GM03348 (cell line): Measurements from ENCODE around the gene SNAPC2.
"Not testable (repeated sequence)": the region's sequence is repeated elsewhere in the genome, so short reads cannot be mapped to it uniquely, and the experiment has no call there.

ENCODE experiments used
- DNase-seq: peaks from one replicate; pipeline ENCODE4 v3.0.0; 2012; ENCODE audit warnings: low spot score

SNAPC2 gene

DNA sequence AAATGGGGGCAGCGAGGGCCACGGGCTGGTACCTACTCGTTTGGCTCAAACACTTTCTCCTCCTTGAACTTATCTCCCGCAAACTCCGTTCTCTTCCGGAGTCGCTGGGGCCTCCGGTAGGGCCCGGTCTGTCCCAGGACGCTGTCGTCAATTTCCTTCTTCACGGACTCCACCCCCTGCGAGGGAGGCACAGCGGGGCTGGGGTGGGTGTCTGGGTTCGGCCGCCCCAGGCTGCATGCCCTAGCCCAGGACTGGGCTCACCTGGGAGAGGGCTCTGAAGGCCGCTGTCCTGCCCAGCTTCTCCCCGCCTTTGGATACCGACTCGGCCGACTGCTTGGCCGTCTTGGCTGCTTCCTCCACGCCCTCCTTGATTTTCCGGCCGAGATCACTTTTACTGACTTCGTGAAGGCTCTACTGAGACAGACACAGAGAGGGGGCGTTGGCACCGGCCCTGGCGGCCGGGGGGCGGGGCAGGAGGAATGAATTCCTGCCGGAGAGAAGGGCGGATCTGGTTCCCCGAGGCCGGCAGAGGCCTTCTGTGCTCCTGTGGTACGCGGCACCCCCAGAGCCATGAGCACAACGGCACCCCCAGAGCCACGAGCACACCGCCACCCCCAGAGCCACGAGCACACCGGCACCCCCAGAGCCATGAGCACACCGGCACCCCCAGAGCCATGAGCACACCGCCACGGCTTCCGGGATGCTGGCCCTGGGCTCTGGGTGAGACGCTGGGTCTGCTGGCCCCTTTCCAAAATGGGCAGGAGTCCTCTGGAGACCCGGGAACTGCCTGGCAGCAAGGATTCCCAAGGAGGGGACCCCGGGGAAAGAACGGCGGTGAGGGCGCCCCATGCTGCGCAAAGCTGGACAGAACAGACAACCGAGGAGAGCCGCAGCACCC, 13.9 kb downstream of the SNAPC2 start:
- no peak for DNase-seq

DNA sequence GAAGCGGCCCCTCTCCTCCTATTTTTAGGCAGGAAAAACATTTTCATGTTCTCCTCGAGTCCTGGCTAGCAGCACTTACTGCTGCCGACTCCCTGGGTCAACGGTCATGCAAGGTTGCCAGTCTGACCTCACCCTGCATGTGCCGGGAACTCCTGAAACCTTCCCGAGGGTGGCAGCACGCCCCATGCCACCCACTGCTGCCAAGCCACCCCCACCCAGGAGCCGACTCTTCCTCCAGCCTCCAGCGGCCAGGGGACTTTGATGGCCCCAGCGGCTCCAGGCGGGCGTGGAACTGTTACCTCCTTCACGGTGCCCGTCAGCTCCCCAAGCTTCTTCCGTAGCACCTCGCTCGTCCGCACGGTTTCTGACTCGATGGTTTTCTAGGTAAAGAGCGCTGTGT, 14.6 kb downstream of the SNAPC2 start:
- DNase-seq: no peak

DNA sequence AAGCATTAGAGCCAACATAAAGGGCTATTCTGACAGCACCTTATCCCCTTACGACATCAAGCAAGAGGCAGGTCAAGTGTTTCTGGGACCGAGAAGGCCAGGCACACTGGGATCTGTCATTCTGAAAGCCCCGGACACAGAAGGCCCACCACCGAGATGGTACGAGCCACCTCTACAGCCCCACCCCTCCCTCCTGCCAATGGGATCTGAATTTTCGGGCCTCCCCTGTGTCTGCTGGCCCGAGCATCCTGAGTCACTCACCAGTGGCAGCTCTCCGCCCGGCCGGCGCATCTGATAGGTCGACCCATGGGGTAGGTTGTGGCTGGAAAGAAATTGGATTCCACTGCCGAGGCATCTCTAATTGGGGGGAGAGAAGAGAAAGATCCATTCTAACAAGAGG, 20.7 kb downstream of the SNAPC2 start:
- no peak for DNase-seq

DNA sequence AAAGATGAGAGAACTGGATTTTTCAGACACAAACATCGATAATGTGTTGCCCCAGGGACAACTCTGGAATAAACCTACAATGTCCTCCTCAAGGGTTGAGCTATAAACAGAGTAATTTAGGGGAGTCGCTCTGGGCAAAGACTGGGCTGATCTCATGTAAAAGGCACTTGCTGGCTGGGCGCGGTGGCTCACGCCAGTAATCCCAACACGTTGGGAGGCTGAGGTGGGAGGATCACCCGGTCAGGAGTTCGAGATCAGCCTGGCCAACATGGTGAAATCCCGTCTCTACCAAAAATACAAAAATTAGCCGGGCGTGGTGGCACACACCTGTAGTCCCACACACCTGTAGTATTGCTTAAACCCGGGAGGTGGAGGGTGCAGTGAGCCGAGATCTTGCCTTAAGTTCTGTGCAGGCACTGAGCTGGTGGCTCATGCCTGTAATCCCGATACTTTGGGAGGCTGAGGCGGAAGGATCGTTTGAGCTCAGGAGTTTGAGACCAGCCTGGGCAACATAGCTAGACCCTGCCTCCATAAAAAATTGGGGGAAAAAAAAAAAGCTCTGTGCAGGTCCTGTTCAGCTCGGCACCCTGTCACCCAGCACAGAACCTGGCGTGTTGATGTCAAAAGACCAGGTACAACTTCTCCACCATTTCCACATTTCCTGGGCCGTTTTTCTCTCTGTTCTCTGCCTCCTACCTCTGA, 21.9 kb downstream of the SNAPC2 start:
- no peak for DNase-seq

DNA sequence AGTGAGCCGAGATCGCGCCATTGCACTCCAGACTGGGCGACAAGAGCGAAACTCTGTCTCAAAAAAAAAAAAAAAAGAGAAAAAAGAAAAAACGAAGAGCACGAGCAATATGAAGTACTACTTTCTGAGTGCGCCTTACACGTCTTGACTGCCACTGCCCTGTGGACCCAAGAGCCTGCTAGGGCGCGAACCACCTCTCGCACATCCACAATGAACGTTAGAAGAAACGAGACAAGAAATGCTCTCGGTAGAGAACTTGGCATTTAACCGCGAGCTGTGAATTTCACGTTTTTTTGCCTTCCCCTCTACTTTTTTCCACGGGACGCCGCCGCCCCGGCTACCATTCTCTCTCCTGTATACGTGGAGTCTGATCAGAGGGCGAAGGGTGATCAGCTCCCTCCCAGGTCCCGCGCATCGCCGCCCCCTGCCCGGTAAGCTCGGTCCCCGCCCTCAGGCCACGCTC, 22.9 kb downstream of the SNAPC2 start:
- no peak for DNase-seq

DNA sequence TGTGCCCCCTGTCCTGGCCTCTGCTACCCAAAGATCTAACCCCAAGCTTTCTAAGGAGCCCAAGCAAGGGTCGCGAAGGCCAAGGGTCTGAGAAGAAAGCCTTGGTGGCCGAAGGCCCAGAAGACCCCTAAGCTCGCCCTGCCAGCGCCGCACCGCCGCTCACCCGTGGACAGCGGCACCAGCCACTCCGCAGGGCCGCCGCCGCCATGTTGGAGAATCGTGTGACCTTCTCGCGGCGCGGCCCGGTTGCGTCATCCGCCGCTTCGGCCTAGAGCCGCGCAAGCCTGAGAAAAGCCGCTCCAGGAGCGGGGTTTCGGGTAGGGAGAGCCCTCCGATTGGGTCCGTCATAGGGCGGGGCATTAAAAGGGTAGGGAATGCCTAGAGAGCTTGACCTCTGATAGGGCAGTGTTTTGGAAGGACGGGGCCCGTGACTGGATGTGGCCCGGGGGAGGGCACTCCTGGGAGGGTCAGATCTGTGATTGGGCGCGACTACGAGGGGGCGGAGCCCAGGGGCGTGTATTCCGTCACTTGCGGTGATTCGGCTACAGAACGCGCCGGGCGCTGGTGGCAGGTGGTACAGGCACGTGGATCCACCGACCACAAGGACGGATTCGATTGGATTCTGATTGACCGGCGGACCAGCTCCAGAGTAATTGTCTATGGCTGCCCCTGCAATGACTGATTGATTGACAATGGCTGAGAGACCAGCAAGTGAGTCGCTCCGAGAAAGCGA, 23.5 kb downstream of the SNAPC2 start, which contains the start of gene TIMM44:
TSS of gene TIMM44 (minus strand) at position 223 of the 733 bp plus-strand sequence. CDS start at position 208, 15 bp downstream.
- peak; percentile 99 for DNase-seq

DNA sequence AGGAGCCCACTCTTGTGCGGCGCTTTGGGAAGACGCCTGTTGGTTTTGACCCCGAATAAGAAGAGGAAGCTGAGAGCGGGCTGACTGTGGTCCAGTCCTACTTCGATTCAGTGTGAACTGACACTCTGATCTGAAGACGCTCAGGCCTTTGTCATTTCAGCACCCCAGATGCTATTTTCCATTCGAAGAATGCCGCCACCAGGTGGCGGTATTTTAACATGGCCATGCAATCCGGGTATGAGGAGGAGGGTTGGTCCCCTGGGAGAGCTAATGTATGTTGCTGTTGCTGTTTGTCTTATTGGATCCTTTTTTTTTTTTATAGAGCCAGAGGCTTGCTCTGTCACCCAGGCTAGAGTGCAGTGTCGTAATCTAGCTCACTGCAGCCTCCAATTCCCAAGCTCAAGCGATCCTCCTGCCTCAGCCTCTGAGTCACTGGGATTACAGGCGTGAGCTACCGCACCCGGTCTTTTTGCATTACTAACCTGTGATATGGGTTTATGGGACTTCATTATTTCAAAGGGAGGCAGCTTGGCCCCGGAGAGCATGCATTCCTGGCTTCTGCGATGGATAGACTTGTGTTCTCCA, 24.1 kb downstream of the SNAPC2 start:
- DNase-seq: peak; percentile 87

DNA sequence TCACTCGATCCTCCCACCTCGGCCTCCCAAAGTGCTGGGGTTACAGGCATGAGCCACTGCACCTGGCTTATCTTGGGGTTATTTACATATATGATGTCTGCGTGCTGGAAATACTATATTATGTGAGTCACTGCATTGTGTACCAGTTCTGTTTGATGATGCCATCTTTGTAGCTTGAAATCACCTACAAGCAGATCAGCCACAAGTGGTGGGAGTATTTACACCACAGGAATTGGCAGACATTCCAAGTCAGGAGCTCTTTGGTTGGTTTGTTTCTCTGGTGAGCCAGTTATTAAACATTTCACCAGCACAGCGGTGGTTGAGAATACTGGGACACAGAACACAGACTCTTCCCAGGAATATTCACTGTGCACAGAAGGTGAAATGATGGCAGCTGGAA, 27.8 kb downstream of the SNAPC2 start:
- DNase-seq: no peak

DNA sequence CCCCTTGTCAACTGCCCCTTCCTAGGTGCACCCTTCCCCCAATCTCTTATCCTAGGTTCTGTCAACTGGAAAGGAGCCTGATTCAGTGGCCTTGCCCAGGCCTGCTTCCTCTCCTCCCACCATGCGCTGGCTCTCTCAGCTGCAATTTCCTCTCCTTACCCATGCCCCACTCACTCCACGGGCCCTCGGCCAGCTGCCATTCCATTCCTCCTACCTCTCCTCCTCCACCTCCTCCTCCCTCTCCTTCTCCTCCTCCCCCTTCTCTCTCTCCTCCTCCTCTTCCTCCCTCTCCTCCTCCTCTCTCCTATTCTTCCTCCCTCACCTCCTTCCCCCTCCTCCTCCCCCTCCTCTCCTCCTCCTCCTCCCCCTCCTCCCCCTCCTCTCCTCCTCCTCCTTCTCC, 32.9 kb downstream of the SNAPC2 start:
- DNase-seq: peak; percentile 48

DNA sequence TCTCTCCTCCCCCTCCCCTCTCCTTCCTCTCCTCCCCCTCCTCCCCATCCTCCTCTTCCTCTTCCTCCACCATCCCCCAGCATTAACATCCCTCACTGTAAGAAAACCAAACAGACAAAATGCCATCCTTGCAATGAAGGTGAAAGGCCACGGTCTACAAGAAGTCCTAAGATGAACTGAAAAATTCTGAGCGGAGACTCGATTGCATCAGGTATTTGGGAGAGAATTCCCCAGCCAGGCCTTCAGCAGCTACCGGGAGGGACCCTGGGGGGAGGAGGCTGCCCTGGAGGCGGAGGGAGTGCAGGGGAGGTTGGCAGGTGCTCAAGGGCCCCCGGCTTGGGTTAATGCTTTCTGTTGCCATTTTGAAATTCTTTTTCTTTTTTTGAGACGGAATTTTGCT, 33.4 kb downstream of the SNAPC2 start:
- DNase-seq: no peak

DNA sequence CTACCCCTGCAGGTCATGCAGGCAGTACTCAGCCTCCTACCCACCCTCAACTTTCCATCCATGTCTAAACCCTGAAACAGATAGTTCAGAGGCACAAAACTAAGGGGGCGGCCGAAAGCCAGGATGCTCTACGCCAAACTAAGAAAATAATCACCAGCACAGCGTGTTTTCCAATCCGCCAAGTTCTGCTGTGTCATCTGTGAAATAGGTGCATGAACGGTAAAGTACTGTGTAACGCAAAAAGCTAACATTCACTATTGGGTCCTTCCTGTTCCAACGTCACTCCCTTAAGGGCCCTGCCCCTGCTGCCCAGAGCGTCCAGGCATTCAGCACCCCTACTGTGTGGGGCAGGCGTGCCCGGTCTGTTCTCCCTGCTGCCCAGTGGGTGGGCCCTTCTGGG, 35.6 kb downstream of the SNAPC2 start:
- no peak for DNase-seq

DNA sequence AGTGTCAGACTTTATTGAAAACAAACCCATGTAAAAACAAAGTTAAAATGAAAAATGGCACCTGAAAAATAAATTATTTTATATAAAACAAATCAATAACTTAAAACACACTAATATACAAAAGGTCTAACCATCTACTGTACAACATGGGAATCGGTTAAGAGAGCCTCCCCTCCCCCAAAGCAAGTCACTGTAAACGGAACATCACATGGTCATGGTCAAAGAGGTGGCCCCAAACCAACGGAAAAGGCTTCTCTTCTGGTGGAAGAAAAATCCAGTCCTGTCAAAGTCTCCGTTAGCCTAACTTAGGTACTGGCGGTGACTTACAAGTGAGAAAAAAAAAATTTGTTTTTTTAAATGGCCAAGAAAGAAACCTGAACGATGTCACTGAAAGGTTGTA, 39.1 kb downstream of the SNAPC2 start:
- no peak for DNase-seq

DNA sequence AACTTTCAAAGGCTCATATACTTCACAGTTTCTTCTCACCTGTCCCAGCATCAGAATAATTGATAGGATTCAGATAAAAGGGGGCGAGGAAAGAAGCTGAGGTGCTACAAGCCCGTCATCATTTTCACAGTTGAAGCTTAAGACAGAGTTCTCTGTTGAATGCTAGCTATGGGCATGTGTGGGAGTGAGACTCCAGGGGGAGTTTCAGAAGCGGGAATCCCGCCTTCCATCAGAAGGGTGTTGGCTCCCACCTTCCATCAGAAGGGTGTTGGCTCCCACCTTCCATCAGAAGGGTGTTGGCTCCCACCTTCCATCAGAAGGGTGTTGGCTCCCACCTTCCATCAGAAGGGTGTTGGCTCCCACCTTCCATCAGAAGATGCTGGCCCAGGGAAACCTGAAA, 40.9 kb downstream of the SNAPC2 start:
- DNase-seq: not testable (repeated sequence)

DNA sequence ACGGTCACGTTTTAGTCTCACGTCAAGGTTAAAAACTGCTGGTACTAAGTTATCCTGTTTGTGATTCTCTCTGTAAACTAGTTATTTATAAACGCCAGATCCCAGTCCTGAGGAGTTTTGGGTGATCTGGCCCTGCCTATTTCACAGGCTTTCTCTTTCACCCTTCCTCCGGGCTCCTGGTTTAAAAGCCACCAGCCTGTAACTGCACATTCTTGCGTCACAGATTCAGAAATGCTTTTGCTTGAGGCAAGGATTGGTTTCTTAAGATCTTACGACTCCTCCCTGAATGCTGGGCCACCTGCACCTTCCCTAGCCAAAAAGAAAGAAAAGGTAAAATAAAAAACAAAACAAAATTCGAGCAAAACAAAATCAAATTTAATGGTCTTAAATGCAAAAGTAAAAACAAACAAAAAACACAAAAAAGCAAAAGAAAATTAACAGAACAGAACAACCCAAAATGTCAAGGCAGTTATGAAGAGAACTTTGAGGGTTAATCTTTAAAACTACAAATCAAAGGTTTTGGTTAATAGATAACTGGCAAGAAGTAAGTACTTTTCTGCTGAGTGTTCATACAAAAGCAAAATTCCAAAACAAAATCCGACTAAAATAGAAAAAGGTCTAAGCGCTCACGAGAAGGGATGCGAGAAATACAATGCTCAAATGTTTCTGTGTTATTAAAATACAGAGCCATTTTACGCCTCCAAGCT, 41.9 kb downstream of the SNAPC2 start:
- DNase-seq: no peak

DNA sequence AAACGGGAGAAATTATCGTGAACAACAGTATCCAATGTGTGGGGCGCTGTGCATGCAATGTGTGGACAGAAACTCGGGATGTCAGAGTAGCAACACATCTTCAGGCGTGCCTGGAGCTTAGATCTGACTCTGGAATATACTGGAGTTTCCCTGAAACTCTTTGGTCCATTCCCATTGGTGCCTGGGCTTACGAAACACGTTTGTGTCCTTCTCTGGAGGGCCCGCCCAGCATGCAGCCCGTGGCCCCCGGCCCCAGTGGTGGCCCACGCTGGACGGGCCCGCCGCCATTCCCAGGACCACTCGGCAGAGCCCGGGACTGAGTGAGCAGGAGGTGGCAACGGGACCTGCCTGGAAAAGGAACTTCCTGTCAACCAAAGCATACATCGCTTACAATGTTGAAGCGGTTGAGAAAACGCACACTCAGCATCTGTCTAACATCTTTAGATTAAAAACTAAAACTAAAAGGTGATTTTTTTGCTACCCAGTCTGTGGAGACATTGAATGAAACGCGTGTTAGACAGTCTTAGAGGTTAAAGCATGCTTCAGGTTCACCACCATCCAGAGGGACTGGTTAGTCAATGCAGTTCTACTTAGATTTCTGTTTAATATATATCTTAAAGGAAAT, 42.6 kb downstream of the SNAPC2 start:
- DNase-seq: no peak

DNA sequence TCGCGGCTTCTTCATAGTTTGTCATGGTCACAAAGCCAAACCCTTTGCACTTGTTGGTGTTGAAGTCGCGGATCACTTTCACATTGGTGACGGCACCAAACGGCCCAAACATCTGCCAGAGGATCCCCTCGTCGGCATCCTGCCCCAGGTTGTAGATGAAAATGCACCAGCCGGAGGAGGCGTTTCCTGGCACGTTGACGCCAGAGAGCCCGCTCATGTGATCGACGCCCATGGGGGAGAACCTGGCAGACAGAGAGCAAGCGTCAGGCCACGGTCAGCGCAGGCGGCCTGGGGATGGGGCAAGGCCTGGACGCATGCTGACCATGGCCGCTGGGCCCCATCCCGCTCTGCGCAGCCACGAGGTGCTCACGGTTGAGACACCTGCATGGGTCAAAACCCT, 43.4 kb downstream of the SNAPC2 start:
- no peak for DNase-seq

DNA sequence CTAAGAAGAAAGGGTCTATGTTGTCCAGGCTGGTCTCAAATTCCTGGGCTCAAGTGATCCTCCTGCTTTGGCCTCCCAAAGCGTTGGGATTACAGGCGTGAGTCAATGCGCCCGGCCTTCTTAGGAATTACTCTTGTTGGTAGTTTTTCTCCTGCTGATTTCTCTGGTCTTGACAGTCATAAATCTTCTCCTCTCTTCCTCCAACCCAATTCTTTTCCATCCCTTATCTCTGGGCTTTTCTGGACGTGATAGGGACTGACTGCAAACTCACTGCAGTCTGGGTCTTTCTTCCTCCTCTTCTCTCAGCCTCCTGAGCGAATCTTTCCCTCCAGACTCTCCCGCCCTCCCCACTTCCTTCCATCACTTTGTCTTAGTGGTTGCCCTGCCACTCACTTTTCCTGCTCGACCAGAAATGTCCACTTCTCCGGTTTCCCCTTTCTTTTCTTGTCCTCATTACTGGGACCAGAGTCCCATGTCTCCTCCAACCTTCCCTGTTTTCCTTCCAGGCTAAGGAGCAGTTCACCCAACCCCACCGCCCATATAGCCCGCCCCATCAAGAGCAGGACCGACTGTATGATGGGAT, 45.2 kb downstream of the SNAPC2 start:
- no peak for DNase-seq

DNA sequence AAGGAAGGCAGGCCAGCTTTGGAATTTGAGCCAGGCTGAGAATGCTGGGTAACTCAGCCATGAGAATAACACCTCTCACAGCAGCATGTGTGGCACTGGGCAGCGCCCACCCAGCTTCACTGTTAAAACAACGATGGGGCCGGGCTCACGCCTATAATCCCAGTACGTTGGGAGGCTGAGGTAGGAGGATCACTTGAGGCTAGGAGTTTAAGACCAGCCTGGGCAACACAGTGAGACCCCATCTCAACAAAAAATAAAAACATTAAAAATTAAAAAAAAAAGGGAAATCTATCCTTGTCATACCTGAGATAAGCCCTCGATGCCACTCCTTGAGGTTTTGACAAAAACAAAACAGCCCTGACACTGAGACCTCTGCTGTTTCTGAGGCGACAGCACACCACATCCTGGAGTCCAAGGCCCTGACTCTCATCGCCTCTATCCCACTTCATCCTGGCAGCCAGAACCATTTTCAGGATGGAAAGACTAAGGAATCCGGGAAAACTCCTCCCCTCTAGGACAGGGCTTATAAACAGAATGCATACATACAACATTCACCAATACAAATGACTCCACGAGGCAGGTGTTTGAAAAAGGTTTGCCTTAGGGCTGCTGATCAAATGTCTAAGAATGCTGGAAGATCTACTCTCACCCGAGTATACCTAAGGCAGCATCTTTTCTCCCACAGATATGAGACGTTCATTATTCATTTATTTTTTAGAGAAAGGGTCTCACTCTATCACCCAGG, 46.0 kb downstream of the SNAPC2 start:
- DNase-seq: no peak

DNA sequence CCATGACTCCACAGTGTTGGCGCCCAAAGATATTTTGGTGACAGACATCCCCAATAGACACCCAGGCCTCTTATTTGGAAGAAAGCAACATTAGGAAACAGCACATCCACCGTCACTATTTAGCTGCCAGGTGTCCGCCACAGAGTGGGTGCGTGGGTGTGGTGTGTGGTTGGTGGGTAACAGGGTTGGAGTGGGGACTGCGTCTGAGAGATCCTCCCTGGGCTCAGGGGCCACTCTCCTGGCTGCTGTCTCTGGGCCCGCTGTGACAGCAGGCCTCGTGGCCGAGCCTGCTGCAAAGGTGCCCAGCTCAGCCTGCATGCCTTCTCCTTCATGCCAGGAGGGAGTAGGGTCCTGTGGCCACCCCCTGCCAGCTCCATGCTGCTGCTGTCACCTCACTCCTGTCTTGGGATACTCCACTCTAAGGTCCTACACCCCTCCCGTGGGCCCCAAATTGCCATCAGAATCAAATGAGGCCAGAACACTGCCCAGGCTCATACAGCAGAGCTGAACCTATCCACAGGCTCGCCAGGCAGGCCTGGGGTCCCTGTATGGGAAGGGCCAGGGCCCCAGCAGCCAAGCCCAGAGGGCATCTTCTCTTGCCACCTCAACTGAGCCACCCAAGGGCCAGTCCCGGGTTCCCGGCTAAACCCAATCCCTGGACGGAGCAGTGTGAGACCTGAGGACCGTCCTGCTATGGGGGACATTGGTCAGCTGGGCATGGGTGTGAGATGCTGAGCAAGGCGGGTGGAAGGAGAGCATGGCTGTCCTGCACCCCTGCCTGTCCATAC, 48.1 kb downstream of the SNAPC2 start:
- no peak for DNase-seq
